DND-41 (cell line): ENCODE data around the gene SLC6A12.

Experiments used
- CTCF ChIP-seq: IDR thresholded peaks from 2 replicates; pipeline ENCODE4 v1.5.1; 2012; ENCODE audit warnings: borderline replicate concordance, low read length, moderate library complexity, mild to moderate bottlenecking; ENCODE audit not compliant: poor library complexity, severe bottlenecking; ENCODE audit errors: extremely low read depth
- EZH2 ChIP-seq: IDR thresholded peaks from 3 replicates; pipeline ENCODE4 v1.6.1; 2012; ENCODE audit warnings: borderline replicate concordance, low read depth, mild to moderate bottlenecking, moderate library complexity, low read length, inconsistent platforms; ENCODE audit not compliant: severe bottlenecking

- TF ChIP-seq CTCF (no peak), EZH2 (no peak)
Measured at GRCh38 chr12:201361-201760, 12.6 kb downstream of the SLC6A12 start.
